Ectodermal cell (in vitro differentiated cells): ENCODE measurements around the gene LINS1.
A peak's percentile ranks its signal among the peaks of the same experiment; 100 is the strongest.
"Not testable (repeated sequence)": the region's sequence is repeated elsewhere in the genome, so short reads cannot be mapped to it uniquely, and the experiment has no call there.

Experiments
- H3K27ac ChIP-seq: 2 replicates; pipeline ENCODE4 v1.7.0; 2013; ENCODE audit warnings: mild to moderate bottlenecking, low read depth, low read length; ENCODE audit not compliant: insufficient read depth, poor library complexity, severe bottlenecking
- H3K27me3 ChIP-seq: 2 replicates; pipeline ENCODE4 v1.7.0; 2013; ENCODE audit warnings: mild to moderate bottlenecking, low read length; ENCODE audit not compliant: insufficient read depth, control insufficient read depth, poor library complexity, severe bottlenecking
- H3K36me3 ChIP-seq: one replicate; pipeline ENCODE4 v1.7.0; 2013; ENCODE audit warnings: low read length; ENCODE audit not compliant: control insufficient read depth, insufficient read depth
- H3K4me1 ChIP-seq: one replicate; pipeline ENCODE4 v1.7.0; 2013; ENCODE audit warnings: low read length; ENCODE audit not compliant: control insufficient read depth, insufficient read depth
- H3K4me3 ChIP-seq: 2 replicates; pipeline ENCODE4 v1.7.0; 2013; ENCODE audit warnings: low read depth, low read length, control low read depth; ENCODE audit not compliant: insufficient read depth
- H3K9me3 ChIP-seq: 2 replicates; pipeline ENCODE4 v1.7.0; 2013; ENCODE audit warnings: mild to moderate bottlenecking, low read length, moderate library complexity; ENCODE audit not compliant: control insufficient read depth
- WGBS, 2 experiments: methylation state at CpG; one replicate each; pipeline ENCODE4 v1.1.7; 2013; ENCODE audit warnings: missing lambda C conversion rate in 2 of 2; 5-methylcytosine and 5-hydroxymethylcytosine counted together

Gene LINS1

GRCh38 chr15:100602823-100603393 is 924 bp upstream of the LINS1 start:
- Histone ChIP-seq H3K4me1 (peaks cover 11% of the 10 kb centered on the region), H3K27me3 (no peaks in the 10 kb centered on the region), H3K4me3 (peak overlapping the region; percentile 66), H3K9me3 (no peaks in the 10 kb centered on the region), H3K27ac (no peak overlapping the region), H3K36me3 (no peaks in the 10 kb centered on the region)
- 1% methylated on average over 16 of the region's 16 CpGs for WGBS, 2 experiments

GRCh38 chr15:100601617-100602063 is 344 bp downstream of the LINS1 start:
- no peak overlapping the region for H3K27ac ChIP-seq

GRCh38 chr15:100601163-100601562 is 821 bp downstream of the LINS1 start:
- H3K4me1 ChIP-seq, result peaks cover 11% of the 10 kb centered on the region
- no peaks in the 10 kb centered on the region for H3K27me3 ChIP-seq
- no peaks in the 10 kb centered on the region for H3K36me3 ChIP-seq
- WGBS, 2 experiments, result 0 to 3% methylated on average over 8 to 10 of the region's 10 CpGs
- H3K4me3 ChIP-seq, result peak overlapping the region; percentile 66
- no peak overlapping the region for H3K27ac ChIP-seq
- no peaks in the 10 kb centered on the region for H3K9me3 ChIP-seq

More at GRCh38 chr15:100601617-100602063, 344 bp downstream of the LINS1 start:
- Histone ChIP-seq H3K4me3 (peak overlapping the region; percentile 66), H3K27me3 (no peaks in the 10 kb centered on the region), H3K36me3 (no peaks in the 10 kb centered on the region), H3K4me1 (peaks cover 11% of the 10 kb centered on the region), H3K9me3 (no peaks in the 10 kb centered on the region)
- WGBS, 2 experiments, result 0% methylated on average over 21 of the region's 21 CpGs

- WGBS, 2 experiments, result 94 to 97% methylated on average over 1 of the region's 1 CpG
- Histone ChIP-seq H3K27ac (no peak overlapping the region), H3K4me1 (peaks cover 9% of the 10 kb centered on the region), H3K4me3 (no peak overlapping the region), H3K9me3 (no peaks in the 10 kb centered on the region), H3K36me3 (no peaks in the 10 kb centered on the region), H3K27me3 (no peaks in the 10 kb centered on the region)
Measured at GRCh38 chr15:100598655-100599054, 3.3 kb downstream of the LINS1 start.

GRCh38 chr15:100597862-100598261 is 4.1 kb downstream of the LINS1 start:
- peaks cover 3% of the 10 kb centered on the region for H3K4me1 ChIP-seq
- 94 to 98% methylated on average over 2 to 3 of the region's 3 CpGs for WGBS, 2 experiments
- H3K4me3 ChIP-seq, result no peak overlapping the region
- no peaks in the 10 kb centered on the region for H3K27me3 ChIP-seq
- no peaks in the 10 kb centered on the region for H3K36me3 ChIP-seq
- no peaks in the 10 kb centered on the region for H3K9me3 ChIP-seq
- H3K27ac ChIP-seq, result no peak overlapping the region

GRCh38 chr15:100596792-100597191 is 5.2 kb downstream of the LINS1 start:
- no peak overlapping the region for H3K27ac ChIP-seq
- peaks cover 3% of the 10 kb centered on the region for H3K4me1 ChIP-seq
- H3K4me3 ChIP-seq, result no peak overlapping the region
- H3K27me3 ChIP-seq, result no peaks in the 10 kb centered on the region
- WGBS, 2 experiments, result 91 to 96% methylated on average over 7 of the region's 7 CpGs
- H3K9me3 ChIP-seq, result no peaks in the 10 kb centered on the region
- no peaks in the 10 kb centered on the region for H3K36me3 ChIP-seq

- Histone ChIP-seq H3K27me3 (no peaks in the 10 kb centered on the region), H3K4me1 (peaks cover 3% of the 10 kb centered on the region), H3K4me3 (no peak overlapping the region), H3K9me3 (no peaks in the 10 kb centered on the region), H3K36me3 (no peaks in the 10 kb centered on the region), H3K27ac (no peak overlapping the region)
- 92 to 94% methylated on average over 3 of the region's 3 CpGs for WGBS, 2 experiments
Measured at GRCh38 chr15:100595964-100596363, 6.0 kb downstream of the LINS1 start.

- WGBS, 2 experiments, result 100% methylated on average over 2 of the region's 2 CpGs; no CpG with 5 or more reads in 1 of the 2 experiments
- Histone ChIP-seq H3K9me3 (no peaks in the 10 kb centered on the region), H3K4me1 (no peaks in the 10 kb centered on the region), H3K27ac (no peak overlapping the region), H3K27me3 (no peaks in the 10 kb centered on the region), H3K4me3 (no peak overlapping the region), H3K36me3 (no peaks in the 10 kb centered on the region)
Measured at GRCh38 chr15:100593431-100593830, 8.6 kb downstream of the LINS1 start.

- Histone ChIP-seq H3K36me3 (no peaks in the 10 kb centered on the region), H3K9me3 (no peaks in the 10 kb centered on the region), H3K27ac (no peak overlapping the region), H3K4me1 (no peaks in the 10 kb centered on the region), H3K27me3 (no peaks in the 10 kb centered on the region), H3K4me3 (no peak overlapping the region)
- 86 to 96% methylated on average over 3 of the region's 3 CpGs for WGBS, 2 experiments
Measured at GRCh38 chr15:100592898-100593297, 9.1 kb downstream of the LINS1 start.

- H3K4me3 ChIP-seq, result no peak overlapping the region
- peaks cover 3% of the 10 kb centered on the region for H3K36me3 ChIP-seq
- WGBS, 2 experiments, result 71 to 78% methylated on average over 2 of the region's 2 CpGs
- no peaks in the 10 kb centered on the region for H3K9me3 ChIP-seq
- no peak overlapping the region for H3K27ac ChIP-seq
- no peaks in the 10 kb centered on the region for H3K27me3 ChIP-seq
- no peaks in the 10 kb centered on the region for H3K4me1 ChIP-seq
Measured at GRCh38 chr15:100591835-100592234, 10.1 kb downstream of the LINS1 start.

- H3K36me3 ChIP-seq, H3K9me3 ChIP-seq, H3K27me3 ChIP-seq, H3K4me1 ChIP-seq, H3K27ac ChIP-seq, H3K4me3 ChIP-seq: not testable (repeated sequence)
- 97 to 100% methylated on average over 2 of the region's 2 CpGs for WGBS, 2 experiments
Measured at GRCh38 chr15:100591163-100591562, 10.8 kb downstream of the LINS1 start.
